Right lobe of liver (tissue), 6 donors: ENCODE results near the gene MMRN2. TPM values are rescaled to one million over a fixed set of nuclear protein-coding genes. Genes with fewer than 3 reads are reported as not detected.

Source experiments
- ATAC-seq, 4 donors: fragments of 200-7000 bp; cut with Tn5 transposase; one replicate each; pipeline ENCODE4 v1.9.1; 2020; ENCODE audit warnings: mild to moderate bottlenecking in 4 of 4, moderate library complexity in 4 of 4
- DNase-seq, 3 donors: peaks; one replicate each; pipeline ENCODE4 v3.0.0-alpha.2; 2020
- H3K27ac ChIP-seq, 3 donors: fragments of 200-600 bp; one replicate each; pipeline ENCODE4 v1.8.0; 2022
- H3K27me3 ChIP-seq, 2 donors: fragments of 200-600 bp; one replicate each; pipeline ENCODE4 v1.8.0; 2022
- H3K36me3 ChIP-seq, 4 donors: fragments of 200-600 bp; sonication (generic) in 1 of 4; one replicate each; pipeline versions ENCODE4 v1.5.1 to v1.8.0; 2017 to 2022; ENCODE audit warnings: control low read depth in 1 of 4
- H3K4me1 ChIP-seq, 4 donors: fragments of 200-600 bp; sonication (generic) in 1 of 4; one replicate each; pipeline versions ENCODE4 v1.5.1 to v1.8.0; 2017 to 2022; ENCODE audit warnings: control low read depth in 1 of 4
- H3K4me3 ChIP-seq, 3 donors: fragments of 200-600 bp; one replicate each; pipeline ENCODE4 v1.8.0; 2022
- H3K9me3 ChIP-seq, 4 donors: fragments of 200-600 bp; sonication (generic) in 1 of 4; one replicate each; pipeline versions ENCODE4 v1.5.1 to v1.8.0; 2017 to 2022; ENCODE audit warnings: control low read depth in 1 of 4
- POLR2A ChIP-seq: fragments of 450-650 bp; IDR thresholded peaks from one replicate; pipeline ENCODE4 v1.6.1; 2017; ENCODE audit warnings: antibody characterized with exemption, mild to moderate bottlenecking
- WGBS: methylation state at CpG from one replicate; pipeline ENCODE4 v1.1.6; 2018; ENCODE audit warnings: low coverage, low lambda C conversion rate; ENCODE audit not compliant: insufficient coverage; ENCODE audit errors: missing lambda C conversion rate; 5-methylcytosine and 5-hydroxymethylcytosine counted together
- intact Hi-C, 2 donors: fragments of 100-400 bp; cut with DNase I; formaldehyde crosslinking; loops; one replicate each; pipeline versions ENCODE4 v1.11.2 to v1.14.1; 2022
- total RNA-seq, 6 experiments: library from RNA; depleted of rRNA in 2 of 6; stranded (reverse); fragments of >200 nt in 2 of 6; fragmentation: NEBNext Ultra II Directional in 3 of 6; extraction: Animal tissue kit (Norgen Biotek cat#: 25700) in 3 of 6; gene quantifications; one replicate each; pipeline versions ENCODE4 v1.1.0 to v1.2.4, GENCODE V29; 2016 to 2023
- TF ChIP-seq, protein P1 (sequence below), 4 donors: fragments of 200-600 bp in 3 of 4; fragments of 450-650 bp in 1 of 4; IDR thresholded peaks; one replicate each; pipeline versions ENCODE4 v1.5.1 to v1.8.0; 2016 to 2022; ENCODE audit warnings: antibody characterized with exemption in 4 of 4, mild to moderate bottlenecking in 2 of 4
- donor health status: DM: no; HTN: yes; CAD: no.
- donor health status: DM: no; HTN: no; CAD: no.
- donor health status: DM: no; HTN: no; CAD: no.
- donor health status: DM: no; HTN: yes; CAD: no.
- donor health status: DM: no; HTN: yes; CAD: no.

The MMRN2 gene
- total RNA-seq, 6 experiments from 2014 or later = 6.2 to 11.8 (median 9.1) TPM

DNA sequence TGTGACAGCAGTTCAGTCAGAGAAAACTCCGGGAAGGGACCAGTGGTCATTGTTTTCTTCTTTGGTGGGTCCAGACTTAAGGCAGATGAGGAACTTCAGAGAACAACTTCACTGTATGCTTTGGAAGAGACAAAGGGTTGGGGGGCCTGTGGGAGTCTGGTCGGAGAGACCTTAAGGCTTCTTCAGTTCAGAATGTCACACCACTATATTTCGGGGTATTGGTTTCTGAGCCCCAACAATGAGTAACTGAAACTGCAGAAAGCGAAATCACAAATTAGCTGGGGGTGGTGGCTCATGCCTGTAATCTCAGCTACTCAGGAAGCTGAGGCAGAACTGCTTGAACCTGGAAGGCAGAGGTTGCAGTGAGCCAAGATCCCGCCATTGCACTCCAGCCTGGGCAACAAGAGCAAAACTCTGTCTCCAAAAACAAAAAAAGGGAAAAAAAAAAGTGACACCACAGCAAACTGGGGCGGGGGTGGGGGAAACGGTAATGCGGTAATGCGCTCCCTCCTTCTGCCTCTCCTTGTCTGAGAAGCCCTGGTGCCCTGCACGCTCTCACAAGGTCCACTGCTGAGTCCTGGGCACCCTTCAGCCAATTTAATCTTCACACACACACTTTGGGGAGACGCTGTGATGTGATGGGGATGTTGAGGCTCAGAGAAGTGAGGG, 8.7 kb upstream of the MMRN2 start:
- Histone ChIP-seq H3K27me3 (no peaks in the 10 kb centered on the region), H3K36me3 (no peaks in the 10 kb centered on the region), H3K4me1 (peaks cover 0 to 15% (median 0%) of the 10 kb centered on the region in 4 donors), H3K27ac (no peak overlapping the region), H3K9me3 (no peaks in the 10 kb centered on the region), H3K4me3 (no peak overlapping the region)
- intact Hi-C loops = no loop called here
- TF ChIP-seq, protein P1, sequence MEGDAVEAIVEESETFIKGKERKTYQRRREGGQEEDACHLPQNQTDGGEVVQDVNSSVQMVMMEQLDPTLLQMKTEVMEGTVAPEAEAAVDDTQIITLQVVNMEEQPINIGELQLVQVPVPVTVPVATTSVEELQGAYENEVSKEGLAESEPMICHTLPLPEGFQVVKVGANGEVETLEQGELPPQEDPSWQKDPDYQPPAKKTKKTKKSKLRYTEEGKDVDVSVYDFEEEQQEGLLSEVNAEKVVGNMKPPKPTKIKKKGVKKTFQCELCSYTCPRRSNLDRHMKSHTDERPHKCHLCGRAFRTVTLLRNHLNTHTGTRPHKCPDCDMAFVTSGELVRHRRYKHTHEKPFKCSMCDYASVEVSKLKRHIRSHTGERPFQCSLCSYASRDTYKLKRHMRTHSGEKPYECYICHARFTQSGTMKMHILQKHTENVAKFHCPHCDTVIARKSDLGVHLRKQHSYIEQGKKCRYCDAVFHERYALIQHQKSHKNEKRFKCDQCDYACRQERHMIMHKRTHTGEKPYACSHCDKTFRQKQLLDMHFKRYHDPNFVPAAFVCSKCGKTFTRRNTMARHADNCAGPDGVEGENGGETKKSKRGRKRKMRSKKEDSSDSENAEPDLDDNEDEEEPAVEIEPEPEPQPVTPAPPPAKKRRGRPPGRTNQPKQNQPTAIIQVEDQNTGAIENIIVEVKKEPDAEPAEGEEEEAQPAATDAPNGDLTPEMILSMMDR (IDR thresholded peaks at IDR 0.05) = no peak
- no peak for TF ChIP-seq POLR2A
- DNase-seq (peak in 2 of 3 donors; percentile 3 to 9), ATAC-seq (no peak)
- 46% methylated on average over 8 of the region's 11 CpGs for WGBS

DNA sequence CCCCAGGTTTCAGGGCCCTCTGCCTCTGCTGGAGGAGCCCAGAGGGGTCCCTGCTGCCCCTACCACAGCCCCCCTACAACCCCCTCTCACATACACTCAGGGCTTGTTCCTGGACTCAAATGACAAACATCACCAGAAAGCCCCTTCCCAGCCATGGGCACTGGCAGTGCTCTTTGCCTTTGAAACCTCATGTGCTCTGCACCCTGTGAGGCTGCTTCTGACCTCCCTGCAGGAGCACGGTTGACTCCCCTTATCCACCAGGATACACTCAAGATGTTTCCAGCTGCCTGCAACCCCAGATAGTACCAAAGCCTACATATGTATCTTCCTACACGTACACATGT, 7.4 kb upstream of the MMRN2 start:
- Histone ChIP-seq H3K36me3 (no peaks in the 10 kb centered on the region), H3K27me3 (no peaks in the 10 kb centered on the region), H3K4me1 (peaks cover 0 to 15% (median 0%) of the 10 kb centered on the region in 4 donors), H3K4me3 (no peak overlapping the region), H3K27ac (no peak overlapping the region), H3K9me3 (no peaks in the 10 kb centered on the region)
- WGBS = 87% methylated on average over 2 of the region's 2 CpGs
- intact Hi-C loops = no loop called here
- DNase-seq (peak in 1 of 3 donors; percentile 11), ATAC-seq (no peak)
- TF ChIP-seq, protein P1 (IDR thresholded peaks at IDR 0.05) = no peak
- no peak for TF ChIP-seq POLR2A

DNA sequence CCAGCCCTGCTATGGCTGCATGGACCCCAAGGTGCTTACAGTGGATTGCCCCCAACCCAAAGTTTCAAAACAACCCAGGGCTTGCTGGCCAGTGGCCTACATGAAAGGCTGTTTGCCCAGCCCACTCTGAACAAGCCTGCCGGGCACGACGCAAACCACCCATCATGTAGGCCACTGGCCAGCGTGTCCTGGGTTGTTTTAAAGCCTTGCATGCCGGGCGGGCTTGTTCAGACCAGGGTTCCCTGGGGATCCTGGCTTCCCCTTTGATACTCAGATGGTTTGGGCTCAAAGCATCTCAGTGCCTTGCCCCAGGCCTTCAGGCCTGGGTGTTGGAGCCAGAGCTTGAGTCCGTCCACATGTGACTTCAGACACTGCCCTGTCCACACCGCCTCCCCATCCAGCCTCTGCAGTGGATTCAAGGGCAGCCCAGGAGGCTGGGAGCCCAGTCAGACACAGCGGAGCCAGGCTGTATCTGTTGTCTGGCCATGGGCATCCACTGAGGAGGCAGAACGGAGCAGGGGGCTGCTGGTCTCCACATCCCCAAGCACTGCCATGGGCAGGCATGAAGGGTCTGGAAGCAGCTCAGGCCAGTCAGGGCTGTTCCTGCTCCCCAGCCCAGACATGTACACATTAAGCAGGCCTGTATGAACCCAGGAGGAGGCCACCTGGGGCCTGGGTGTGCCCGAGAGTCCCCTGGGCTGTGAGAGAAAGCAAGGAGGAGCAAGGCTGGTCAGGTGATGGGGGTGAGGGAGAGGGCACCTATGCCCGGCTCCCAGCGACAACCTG, 6.8 kb upstream of the MMRN2 start:
- Histone ChIP-seq H3K4me1 (peaks cover 0 to 15% (median 0%) of the 10 kb centered on the region in 4 donors), H3K27ac (no peak overlapping the region), H3K4me3 (no peak overlapping the region), H3K27me3 (no peaks in the 10 kb centered on the region), H3K9me3 (no peaks in the 10 kb centered on the region), H3K36me3 (no peaks in the 10 kb centered on the region)
- intact Hi-C loops = no loop called here
- ATAC-seq = no peak
- DNase-seq = peak in 2 of 3 donors; percentile 30 to 38
- no peak for TF ChIP-seq POLR2A
- TF ChIP-seq, protein P1 (IDR thresholded peaks at IDR 0.05) = no peak
- 90% methylated on average over 6 of the region's 13 CpGs for WGBS

DNA sequence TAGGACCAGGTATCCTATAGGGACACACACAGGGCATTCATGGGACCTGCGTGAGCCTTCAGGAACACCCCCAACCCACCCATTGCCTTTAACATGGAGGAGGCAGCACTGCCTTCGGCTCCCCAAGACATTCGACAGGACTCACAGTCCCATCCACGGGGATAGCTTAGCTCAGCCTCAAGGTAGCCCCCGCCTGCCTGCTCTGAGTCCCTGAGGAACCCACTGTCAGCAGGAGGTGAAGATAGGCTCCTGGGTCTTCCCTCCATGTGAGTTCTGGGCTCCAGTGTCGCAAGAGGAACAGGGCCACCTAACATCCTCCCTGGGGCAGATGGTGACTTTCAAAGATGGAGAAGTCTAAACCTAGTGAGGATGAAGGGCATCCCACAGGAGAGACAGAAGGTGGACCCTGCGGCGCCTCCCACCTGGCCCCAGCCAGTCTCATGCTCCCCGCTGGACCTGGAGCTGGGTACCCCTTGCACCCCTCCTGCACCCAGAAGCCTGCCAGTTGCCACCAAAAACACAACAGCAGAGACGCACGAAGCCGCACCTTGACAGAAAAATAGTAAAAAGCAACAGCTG, 6.0 kb upstream of the MMRN2 start:
- TF ChIP-seq, protein P1 (IDR thresholded peaks at IDR 0.05) = no peak
- TF ChIP-seq POLR2A = no peak
- Histone ChIP-seq H3K27ac (no peak overlapping the region), H3K4me1 (peaks cover 0 to 11% (median 2%) of the 10 kb centered on the region in 4 donors), H3K4me3 (no peak overlapping the region), H3K27me3 (no peaks in the 10 kb centered on the region), H3K9me3 (no peaks in the 10 kb centered on the region), H3K36me3 (no peaks in the 10 kb centered on the region)
- DNase-seq (peak in 2 of 3 donors; percentile 37), ATAC-seq (no peak)
- intact Hi-C loops = no loop called here
- 91% methylated on average over 8 of the region's 12 CpGs for WGBS
